Fibroblast of the aortic adventitia (primary cell): ENCODE measurements around the gene PCGF1. TPM values are rescaled to one million over a fixed set of nuclear protein-coding genes. Genes with fewer than 3 reads are reported as not detected.

Experiments
- DNase-seq: peaks from one replicate; pipeline ENCODE4 v3.0.0-alpha.2; 2010; ENCODE audit warnings: low read depth
- H3K4me3 ChIP-seq: 2 replicates; pipeline ENCODE4 v1.5.1; 2011; ENCODE audit warnings: low read depth, mild to moderate bottlenecking, control low read depth, low read length, moderate library complexity
- total RNA-seq: library from RNA; depleted of rRNA; stranded (reverse); fragments of >200 nt; gene quantifications from 2 replicates; pipeline ENCODE4 v1.2.3, GENCODE V29; 2012; ENCODE audit warnings: low replicate concordance
- TF ChIP-seq, protein P1 (sequence below): IDR thresholded peaks from 2 replicates; pipeline ENCODE4 v1.5.1; 2011; ENCODE audit warnings: mild to moderate bottlenecking, low read length, control low read depth, inconsistent platforms; ENCODE audit not compliant: insufficient read depth

The PCGF1 gene
- total RNA-seq, 1 donor: 27.5 TPM

DNA sequence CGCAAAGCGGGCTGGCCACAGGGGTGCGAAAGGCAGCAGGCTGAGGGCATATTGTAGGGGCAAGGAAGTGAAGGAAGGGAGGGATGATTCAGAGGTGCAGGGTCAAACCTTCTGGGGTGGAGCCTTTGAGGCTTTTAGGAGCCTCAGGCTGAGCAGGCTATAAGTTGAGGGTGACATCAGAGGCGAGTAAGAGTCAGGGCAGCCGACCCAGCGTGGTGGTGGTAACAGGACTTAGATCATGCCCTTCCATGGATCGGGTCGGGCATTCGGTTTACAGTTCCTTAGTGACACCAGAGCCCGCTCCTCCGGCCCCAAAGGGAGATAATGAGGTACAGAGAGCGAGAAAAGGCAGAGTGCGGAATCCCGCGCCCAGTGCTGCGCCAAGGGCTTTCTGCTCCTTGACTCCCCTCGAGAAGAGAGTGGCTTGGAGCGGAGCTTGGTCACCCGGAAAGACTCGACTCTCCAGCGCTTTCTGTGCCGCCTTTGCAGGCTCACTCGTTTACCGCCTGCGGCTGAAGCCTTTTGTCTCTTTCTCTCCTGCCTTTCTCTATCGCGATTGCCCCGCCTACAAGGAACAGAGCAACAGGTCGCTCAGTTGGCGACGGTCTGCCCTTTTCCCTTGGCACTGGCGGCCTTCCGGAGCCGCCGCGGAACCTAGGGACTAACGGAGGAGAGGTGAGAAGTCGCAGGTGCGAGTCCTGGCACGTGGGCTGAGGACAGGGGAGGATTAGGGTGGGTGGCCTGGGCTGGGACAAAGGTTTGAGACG is 8.8 kb downstream of the PCGF1 start:
- TF ChIP-seq, protein P1, sequence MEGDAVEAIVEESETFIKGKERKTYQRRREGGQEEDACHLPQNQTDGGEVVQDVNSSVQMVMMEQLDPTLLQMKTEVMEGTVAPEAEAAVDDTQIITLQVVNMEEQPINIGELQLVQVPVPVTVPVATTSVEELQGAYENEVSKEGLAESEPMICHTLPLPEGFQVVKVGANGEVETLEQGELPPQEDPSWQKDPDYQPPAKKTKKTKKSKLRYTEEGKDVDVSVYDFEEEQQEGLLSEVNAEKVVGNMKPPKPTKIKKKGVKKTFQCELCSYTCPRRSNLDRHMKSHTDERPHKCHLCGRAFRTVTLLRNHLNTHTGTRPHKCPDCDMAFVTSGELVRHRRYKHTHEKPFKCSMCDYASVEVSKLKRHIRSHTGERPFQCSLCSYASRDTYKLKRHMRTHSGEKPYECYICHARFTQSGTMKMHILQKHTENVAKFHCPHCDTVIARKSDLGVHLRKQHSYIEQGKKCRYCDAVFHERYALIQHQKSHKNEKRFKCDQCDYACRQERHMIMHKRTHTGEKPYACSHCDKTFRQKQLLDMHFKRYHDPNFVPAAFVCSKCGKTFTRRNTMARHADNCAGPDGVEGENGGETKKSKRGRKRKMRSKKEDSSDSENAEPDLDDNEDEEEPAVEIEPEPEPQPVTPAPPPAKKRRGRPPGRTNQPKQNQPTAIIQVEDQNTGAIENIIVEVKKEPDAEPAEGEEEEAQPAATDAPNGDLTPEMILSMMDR: no peak
- DNase-seq: no peak
- H3K4me3 ChIP-seq: peak overlapping the region; percentile 49

DNA sequence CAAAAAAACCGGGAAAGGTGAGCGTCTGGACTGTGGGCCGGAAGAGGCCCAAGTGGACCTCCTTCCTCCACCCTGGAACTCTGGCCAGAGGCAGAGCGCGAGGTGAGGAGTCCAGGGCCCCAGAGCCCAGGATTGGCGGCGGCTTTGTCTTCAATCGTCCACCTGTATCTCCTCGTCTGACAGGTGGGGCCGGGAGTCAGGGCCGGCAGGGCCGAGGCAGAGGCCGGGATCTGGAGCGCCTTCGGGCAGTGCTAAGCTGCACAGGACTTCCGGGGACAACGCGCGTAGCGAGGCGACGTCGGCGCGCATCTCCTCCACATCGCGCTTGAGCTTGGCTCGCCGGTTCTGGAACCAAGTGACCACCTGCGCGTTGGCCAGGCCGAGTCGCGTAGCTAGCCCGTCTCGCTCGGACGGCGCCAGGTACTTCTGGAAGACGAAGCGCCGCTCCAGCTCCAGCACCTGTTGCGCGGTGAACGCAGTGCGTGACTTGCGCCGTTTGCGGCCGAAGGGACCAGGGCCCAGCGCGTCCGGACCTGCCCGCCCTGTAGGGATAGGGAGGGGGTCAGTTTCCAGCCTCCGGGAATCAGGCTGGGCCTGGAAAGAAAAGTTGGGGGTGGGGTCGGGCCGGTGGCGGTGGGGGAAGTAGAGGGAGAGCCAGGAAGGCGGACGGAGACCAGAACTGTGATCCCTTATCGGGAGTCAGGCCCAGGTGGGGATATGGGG is 9.6 kb downstream of the PCGF1 start:
- DNase-seq: no peak
- TF ChIP-seq, protein P1: no peak

GRCh38 chr2:74496997-74497776 is 10.3 kb downstream of the PCGF1 start:
- TF ChIP-seq, protein P1: no peak
- H3K4me3 ChIP-seq: no peak overlapping the region
- DNase-seq: no peak

More for the DNA sequence above, 9.6 kb downstream of the PCGF1 start:
- peak overlapping the region; percentile 49 for H3K4me3 ChIP-seq

DNA sequence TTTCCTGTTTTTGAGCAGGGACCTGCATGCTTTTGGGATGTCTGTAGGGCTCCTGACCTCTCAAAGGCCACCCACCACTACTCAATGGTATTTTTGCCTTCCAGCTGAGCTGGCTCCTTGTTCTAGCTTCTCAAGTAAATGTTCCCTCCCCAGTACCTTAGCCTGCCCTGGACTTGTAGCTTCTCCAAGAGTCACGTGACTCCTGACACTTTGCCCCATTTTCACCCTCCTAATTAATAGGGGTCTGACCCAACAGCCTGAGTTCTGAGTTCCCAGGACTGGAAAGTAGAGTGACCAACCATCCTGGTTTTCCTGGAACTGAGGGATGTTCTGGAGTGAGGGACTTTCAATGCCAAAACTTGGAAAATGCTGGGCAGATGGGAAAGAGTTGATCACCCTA is 12.1 kb downstream of the PCGF1 start:
- TF ChIP-seq, protein P1: no peak
- H3K4me3 ChIP-seq: no peak overlapping the region
- DNase-seq: no peak

GRCh38 chr2:74493546-74493945 is 13.9 kb downstream of the PCGF1 start:
- TF ChIP-seq, protein P1: no peak
- no peak for DNase-seq
- no peak overlapping the region for H3K4me3 ChIP-seq

GRCh38 chr2:74491648-74492544 is 15.6 kb downstream of the PCGF1 start:
- no peak for DNase-seq
- H3K4me3 ChIP-seq: no peak overlapping the region
- TF ChIP-seq, protein P1: no peak
